ENCODE results near the gene ADNP. TPM values are rescaled to one million over a fixed set of nuclear protein-coding genes. Genes with fewer than 3 reads are reported as not detected.
"Not testable (repeated sequence)": the region's sequence is repeated elsewhere in the genome, so short reads cannot be mapped to it uniquely, and the experiment has no call there.

The ADNP gene
- total RNA-seq, 1 experiment from 2014 or later, result 143 TPM

DNA sequence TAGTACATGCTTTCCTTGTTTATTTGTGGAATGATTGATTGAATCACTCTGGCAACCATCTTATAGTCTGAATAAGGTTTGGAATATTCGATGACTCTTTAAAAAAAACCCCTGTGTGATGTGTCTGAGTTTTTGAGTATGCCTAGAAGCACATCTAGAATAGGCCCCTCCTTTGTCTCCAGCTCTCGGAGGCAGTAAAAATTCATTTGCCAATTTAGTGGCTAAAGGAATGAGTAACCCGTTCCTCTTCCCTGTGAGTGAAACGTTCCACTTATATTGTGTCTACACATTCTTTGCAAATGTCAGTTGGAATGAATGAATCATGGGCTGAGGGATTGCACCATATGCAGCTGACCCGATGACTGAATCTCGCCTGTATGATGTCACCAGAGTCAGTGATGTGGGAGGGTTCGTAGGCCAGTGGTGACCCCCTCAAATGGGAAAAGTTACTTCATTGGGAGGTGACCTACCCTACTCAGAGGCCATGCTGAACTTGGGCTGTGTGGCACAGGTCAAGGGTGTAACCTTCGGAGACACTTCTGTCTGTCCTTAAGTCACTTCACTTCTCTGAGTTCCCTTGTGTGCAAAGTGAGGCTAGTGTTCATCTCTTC lies 48.9 kb upstream of the ADNP start:
- H4K8ac ChIP-seq (replicated peaks; ENCODE audit: insufficient read length, low read depth, low read length), result no peak overlapping the region
- Mint-ChIP-seq H3K27ac (no peak overlapping the region), H3K4me3 (no peak overlapping the region; a peak in 1 of 5 replicates), H3K27me3 (ENCODE audit: low read depth) (peaks cover 19% of the 10 kb centered on the region), H3K9me3 (no peaks in the 10 kb centered on the region), H3K36me3 (ENCODE audit: insufficient read depth in 1 of 3, low read depth in 3 of 3) (no peaks in the 10 kb centered on the region), H3K4me1 (peaks cover 12 to 16% of the 10 kb centered on the region in 2 experiments)
- no CpG with 5 or more reads among the region's 8 CpGs for WGBS (ENCODE audit: extremely low coverage, insufficient read length, low lambda C conversion rate)
- H3K4me2 ChIP-seq (ENCODE audit: insufficient read depth, insufficient read length, low read length), result no peak overlapping the region
- H3K4me1 ChIP-seq (ENCODE audit: insufficient read depth, low read length), result no peaks in the 10 kb centered on the region
- H2AK5ac ChIP-seq (ENCODE audit: insufficient read length, low read length), result no peak overlapping the region
- H4K20me1 ChIP-seq (ENCODE audit: control insufficient read depth, insufficient read depth, insufficient read length), result no peaks in the 10 kb centered on the region
- H3K79me1 ChIP-seq (ENCODE audit: insufficient read depth, low read depth, low read length, poor library complexity, severe bottlenecking), result no peaks in the 10 kb centered on the region
- no peaks in the 10 kb centered on the region for H3K27me3 ChIP-seq (ENCODE audit: insufficient read depth, low read length)
- TF ChIP-seq, protein P1, sequence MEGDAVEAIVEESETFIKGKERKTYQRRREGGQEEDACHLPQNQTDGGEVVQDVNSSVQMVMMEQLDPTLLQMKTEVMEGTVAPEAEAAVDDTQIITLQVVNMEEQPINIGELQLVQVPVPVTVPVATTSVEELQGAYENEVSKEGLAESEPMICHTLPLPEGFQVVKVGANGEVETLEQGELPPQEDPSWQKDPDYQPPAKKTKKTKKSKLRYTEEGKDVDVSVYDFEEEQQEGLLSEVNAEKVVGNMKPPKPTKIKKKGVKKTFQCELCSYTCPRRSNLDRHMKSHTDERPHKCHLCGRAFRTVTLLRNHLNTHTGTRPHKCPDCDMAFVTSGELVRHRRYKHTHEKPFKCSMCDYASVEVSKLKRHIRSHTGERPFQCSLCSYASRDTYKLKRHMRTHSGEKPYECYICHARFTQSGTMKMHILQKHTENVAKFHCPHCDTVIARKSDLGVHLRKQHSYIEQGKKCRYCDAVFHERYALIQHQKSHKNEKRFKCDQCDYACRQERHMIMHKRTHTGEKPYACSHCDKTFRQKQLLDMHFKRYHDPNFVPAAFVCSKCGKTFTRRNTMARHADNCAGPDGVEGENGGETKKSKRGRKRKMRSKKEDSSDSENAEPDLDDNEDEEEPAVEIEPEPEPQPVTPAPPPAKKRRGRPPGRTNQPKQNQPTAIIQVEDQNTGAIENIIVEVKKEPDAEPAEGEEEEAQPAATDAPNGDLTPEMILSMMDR (conservative IDR thresholded peaks at IDR 0.05), result no peak
- no peak overlapping the region for H4K5ac ChIP-seq (ENCODE audit: insufficient read length, low read depth, low read length)
- no peak overlapping the region for H3K23ac ChIP-seq (ENCODE audit: insufficient read length, low read depth, low read length)
- H3K79me2 ChIP-seq (ENCODE audit: insufficient read depth, low read length), result no peaks in the 10 kb centered on the region
- no peaks in the 10 kb centered on the region for H3K23me2 ChIP-seq (ENCODE audit: insufficient read length, low read depth, low read length, poor library complexity, severe bottlenecking)
- no peak overlapping the region for H4K91ac ChIP-seq (ENCODE audit: insufficient read length, low read depth, low read length)
- H2BK15ac ChIP-seq (ENCODE audit: low read depth, low read length), result no peak overlapping the region
- no peak overlapping the region for H2BK20ac ChIP-seq (ENCODE audit: low read depth, low read length, poor library complexity, severe bottlenecking)
- no peak overlapping the region for H2BK12ac ChIP-seq (ENCODE audit: insufficient read length, low read depth, low read length)
- no peak for DNase-seq
- no peak overlapping the region for H2BK5ac ChIP-seq (ENCODE audit: insufficient read length, low read length)
- H3K9ac ChIP-seq (ENCODE audit: extremely low read depth, insufficient read length, low read length), result no peak overlapping the region
- no peak overlapping the region for H3K18ac ChIP-seq (ENCODE audit: insufficient read length, low read depth, low read length)
- H3K27ac ChIP-seq (ENCODE audit: insufficient read length, low read depth, low read length), result no peak overlapping the region
- H3K9me3 ChIP-seq (ENCODE audit: control insufficient read depth, low read depth, low read length), result no peaks in the 10 kb centered on the region
- H3K14ac ChIP-seq (ENCODE audit: insufficient read depth, low read length), result no peak overlapping the region
- H3K56ac ChIP-seq (ENCODE audit: insufficient read length, low read depth, low read length), result no peak overlapping the region
- no peak overlapping the region for H3T11ph ChIP-seq (ENCODE audit: low read length)
- H2AFZ ChIP-seq (ENCODE audit: low read length), result no peak overlapping the region
- H2BK120ac ChIP-seq (ENCODE audit: low read depth, low read length, poor library complexity, severe bottlenecking), result no peak overlapping the region
- H3K4ac ChIP-seq (ENCODE audit: low read depth, low read length), result no peak overlapping the region

GRCh38 chr20:50978533-50978932 lies 47.3 kb upstream of the ADNP start:
- not testable (repeated sequence) for H4K5ac ChIP-seq (ENCODE audit: insufficient read length, low read depth, low read length); H3K4me2 ChIP-seq (ENCODE audit: insufficient read depth, insufficient read length, low read length); H3K9me3 ChIP-seq (ENCODE audit: control insufficient read depth, low read depth, low read length); DNase-seq; H3K23me2 ChIP-seq (ENCODE audit: insufficient read length, low read depth, low read length, poor library complexity, severe bottlenecking); H3K79me2 ChIP-seq (ENCODE audit: insufficient read depth, low read length); H2BK20ac ChIP-seq (ENCODE audit: low read depth, low read length, poor library complexity, severe bottlenecking); H3K9ac ChIP-seq (ENCODE audit: extremely low read depth, insufficient read length, low read length); H3K36me3 Mint-ChIP-seq (ENCODE audit: insufficient read depth in 1 of 3, low read depth in 3 of 3); H3K4me3 Mint-ChIP-seq; H2BK15ac ChIP-seq (ENCODE audit: low read depth, low read length); H3K4ac ChIP-seq (ENCODE audit: low read depth, low read length); H3K79me1 ChIP-seq (ENCODE audit: insufficient read depth, low read depth, low read length, poor library complexity, severe bottlenecking); H4K91ac ChIP-seq (ENCODE audit: insufficient read length, low read depth, low read length); H3K56ac ChIP-seq (ENCODE audit: insufficient read length, low read depth, low read length); H2BK5ac ChIP-seq (ENCODE audit: insufficient read length, low read length); H3K27me3 ChIP-seq (ENCODE audit: insufficient read depth, low read length); H3T11ph ChIP-seq (ENCODE audit: low read length); H4K8ac ChIP-seq (replicated peaks; ENCODE audit: insufficient read length, low read depth, low read length); H3K27ac ChIP-seq (ENCODE audit: insufficient read length, low read depth, low read length); H3K18ac ChIP-seq (ENCODE audit: insufficient read length, low read depth, low read length); H3K9me3 Mint-ChIP-seq; H3K23ac ChIP-seq (ENCODE audit: insufficient read length, low read depth, low read length); H2BK12ac ChIP-seq (ENCODE audit: insufficient read length, low read depth, low read length); H3K14ac ChIP-seq (ENCODE audit: insufficient read depth, low read length); H3K4me1 ChIP-seq (ENCODE audit: insufficient read depth, low read length); H2BK120ac ChIP-seq (ENCODE audit: low read depth, low read length, poor library complexity, severe bottlenecking); H3K27ac Mint-ChIP-seq; H2AK5ac ChIP-seq (ENCODE audit: insufficient read length, low read length); H2AFZ ChIP-seq (ENCODE audit: low read length); H4K20me1 ChIP-seq (ENCODE audit: control insufficient read depth, insufficient read depth, insufficient read length)
- peaks cover 12 to 16% of the 10 kb centered on the region in 2 experiments for H3K4me1 Mint-ChIP-seq
- H3K27me3 Mint-ChIP-seq (ENCODE audit: low read depth), result peaks cover 16% of the 10 kb centered on the region
- WGBS (ENCODE audit: extremely low coverage, insufficient read length, low lambda C conversion rate), result no CpG with 5 or more reads among the region's 4 CpGs
